ENCODE measurements around the gene CDCP1. TPM values are rescaled to one million over a fixed set of nuclear protein-coding genes. Genes with fewer than 3 reads are reported as not detected.

CDCP1 gene
- total RNA-seq, 2 experiments from 2014 or later: 0.32 to 0.36 TPM

GRCh38 chr3:45083023-45083422, 63.2 kb downstream of the CDCP1 start:
- DNase-seq: no peak
- Mint-ChIP-seq H3K4me1 (ENCODE audit: low read depth) (no peaks in the 10 kb centered on the region), H3K36me3 (ENCODE audit: low read depth) (no peaks in the 10 kb centered on the region), H3K4me3 (no peak overlapping the region), H3K27ac (no peak overlapping the region), H3K27me3 (peaks cover 2% of the 10 kb centered on the region), H3K9me3 (peaks cover 5% of the 10 kb centered on the region)
- TF ChIP-seq CTCF (IDR thresholded peaks at IDR 0.05): no peak
- intact Hi-C loops (cut with micrococcal nuclease): no loop called here
- ChIA-PET CTCF (no interaction called here), POLR2A (no interaction called here)
- ATAC-seq: no peak

GRCh38 chr3:45082142-45082538, 64.0 kb downstream of the CDCP1 start:
- intact Hi-C loops (cut with micrococcal nuclease): no loop called here
- Mint-ChIP-seq H3K9me3 (peaks cover 5% of the 10 kb centered on the region), H3K4me3 (no peak overlapping the region), H3K4me1 (ENCODE audit: low read depth) (no peaks in the 10 kb centered on the region), H3K36me3 (ENCODE audit: low read depth) (no peaks in the 10 kb centered on the region), H3K27me3 (peaks cover 2% of the 10 kb centered on the region), H3K27ac (no peak overlapping the region)
- no peak for DNase-seq
- TF ChIP-seq CTCF (IDR thresholded peaks at IDR 0.05): no peak
- ATAC-seq: no peak
- ChIA-PET CTCF (no interaction called here), POLR2A (interaction anchor here (1.0 kb wide), 1 partner anchor 177 kb away, joined by 3 read pairs; no protein-coding TSS in a partner anchor)

- intact Hi-C loops (cut with micrococcal nuclease): no loop called here
- Mint-ChIP-seq H3K36me3 (ENCODE audit: low read depth) (no peaks in the 10 kb centered on the region), H3K9me3 (peaks cover 5% of the 10 kb centered on the region), H3K4me1 (ENCODE audit: low read depth) (no peaks in the 10 kb centered on the region), H3K27ac (no peak overlapping the region), H3K27me3 (peaks cover 2% of the 10 kb centered on the region), H3K4me3 (no peak overlapping the region)
- ATAC-seq (no peak), DNase-seq (no peak)
- ChIA-PET POLR2A (interaction anchor here (1.0 kb wide), 1 partner anchor 177 kb away, joined by 3 read pairs; no protein-coding TSS in a partner anchor), CTCF (no interaction called here)
- TF ChIP-seq CTCF (IDR thresholded peaks at IDR 0.05): no peak
Observed at GRCh38 chr3:45081506-45082141, 64.6 kb downstream of the CDCP1 start.

GRCh38 chr3:45080824-45081223, 65.4 kb downstream of the CDCP1 start:
- Mint-ChIP-seq H3K27ac (no peak overlapping the region), H3K4me3 (no peak overlapping the region), H3K9me3 (peaks cover 5% of the 10 kb centered on the region), H3K4me1 (ENCODE audit: low read depth) (no peaks in the 10 kb centered on the region), H3K27me3 (peaks cover 2% of the 10 kb centered on the region), H3K36me3 (ENCODE audit: low read depth) (no peaks in the 10 kb centered on the region)
- intact Hi-C loops (cut with micrococcal nuclease): no loop called here
- ChIA-PET POLR2A (no interaction called here), CTCF (no interaction called here)
- TF ChIP-seq CTCF (IDR thresholded peaks at IDR 0.05): no peak
- no peak for DNase-seq
- ATAC-seq: no peak

- intact Hi-C loops (cut with micrococcal nuclease): no loop called here
- peaks cover 2% of the 10 kb centered on the region for H3K27me3 Mint-ChIP-seq
Observed at GRCh38 chr3:45079715-45080114, 66.5 kb downstream of the CDCP1 start.

More at GRCh38 chr3:45079715-45080114, 66.5 kb downstream of the CDCP1 start:
- POLR2A ChIA-PET: no interaction called here
- Mint-ChIP-seq H3K4me3 (no peak overlapping the region), H3K4me1 (ENCODE audit: low read depth) (no peaks in the 10 kb centered on the region), H3K27ac (no peak overlapping the region), H3K9me3 (peaks cover 5% of the 10 kb centered on the region), H3K36me3 (ENCODE audit: low read depth) (no peaks in the 10 kb centered on the region)
- no peak for TF ChIP-seq CTCF (IDR thresholded peaks at IDR 0.05)
- ATAC-seq: no peak
- DNase-seq: no peak
- CTCF ChIA-PET: no interaction called here

Measured in activated CD8-positive, alpha-beta T cell treated with anti-CD3 and anti-CD28 coated beads for 36 hours (primary cell).